GM21529 (cell line): ENCODE results near the gene MAN1C1.

Experiments
- ATAC-seq: cut with Tn5 transposase; IDR thresholded peaks from one replicate; pipeline ENCODE4 v1.9.1; 2021; ENCODE audit not compliant: unreplicated experiment

The MAN1C1 gene

GRCh38 chr1:25612421-25612820, 4.2 kb upstream of the MAN1C1 start:
- no peak for ATAC-seq

- no peak for ATAC-seq
Observed at GRCh38 chr1:25613091-25613490, 3.5 kb upstream of the MAN1C1 start.

- no peak for ATAC-seq
Observed at GRCh38 chr1:25614501-25615171, 2.0 kb upstream of the MAN1C1 start.

- no peak for ATAC-seq
Observed at GRCh38 chr1:25615172-25615541, 1.4 kb upstream of the MAN1C1 start.

GRCh38 chr1:25615563-25616094, 962 bp upstream of the MAN1C1 start:
- no peak for ATAC-seq

- no peak for ATAC-seq
Observed at GRCh38 chr1:25616987-25617624, 515 bp downstream of the MAN1C1 start.

- ATAC-seq = no peak
Observed at GRCh38 chr1:25617625-25618432, 1.2 kb downstream of the MAN1C1 start.

GRCh38 chr1:25618433-25618808, 1.8 kb downstream of the MAN1C1 start:
- ATAC-seq = no peak

GRCh38 chr1:25619101-25619890, 2.7 kb downstream of the MAN1C1 start:
- no peak for ATAC-seq

GRCh38 chr1:25620211-25620610, 3.6 kb downstream of the MAN1C1 start:
- ATAC-seq = peak; percentile 37

- ATAC-seq = no peak
Observed at GRCh38 chr1:25620701-25621350, 4.2 kb downstream of the MAN1C1 start.

GRCh38 chr1:25621876-25622275, 5.3 kb downstream of the MAN1C1 start:
- ATAC-seq = no peak

- ATAC-seq = no peak
Observed at GRCh38 chr1:25622531-25622930, 5.9 kb downstream of the MAN1C1 start.

- no peak for ATAC-seq
Observed at GRCh38 chr1:25623007-25623406, 6.4 kb downstream of the MAN1C1 start.

- no peak for ATAC-seq
Observed at GRCh38 chr1:25623731-25624130, 7.1 kb downstream of the MAN1C1 start.

- no peak for ATAC-seq
Observed at GRCh38 chr1:25624156-25624555, 7.6 kb downstream of the MAN1C1 start.

GRCh38 chr1:25624604-25625003, 8.0 kb downstream of the MAN1C1 start:
- ATAC-seq = no peak

- ATAC-seq = no peak
Observed at GRCh38 chr1:25626018-25626417, 9.4 kb downstream of the MAN1C1 start.

- no peak for ATAC-seq
Observed at GRCh38 chr1:25628741-25629421, 12.3 kb downstream of the MAN1C1 start.

GRCh38 chr1:25629836-25630235, 13.2 kb downstream of the MAN1C1 start:
- no peak for ATAC-seq
